HG03196 (cell line): ENCODE results near the gene PBX3.

Experiments
- ATAC-seq: cut with Tn5 transposase; IDR thresholded peaks from one replicate; pipeline ENCODE4 v1.9.1; 2021; ENCODE audit not compliant: unreplicated experiment

PBX3 gene

GRCh38 chr9:125932746-125933455 is 185.7 kb downstream of the PBX3 start:
- ATAC-seq = no peak

GRCh38 chr9:125942125-125942524 is 195.0 kb downstream of the PBX3 start:
- no peak for ATAC-seq

- ATAC-seq = no peak
Measured at GRCh38 chr9:125943831-125944230, 196.7 kb downstream of the PBX3 start.

- ATAC-seq = no peak
Measured at GRCh38 chr9:125946397-125946796, 199.2 kb downstream of the PBX3 start.

GRCh38 chr9:125948887-125949596 is 201.9 kb downstream of the PBX3 start:
- no peak for ATAC-seq

GRCh38 chr9:125949703-125950460 is 202.7 kb downstream of the PBX3 start:
- no peak for ATAC-seq

GRCh38 chr9:125950880-125951471 is 203.8 kb downstream of the PBX3 start:
- ATAC-seq = no peak

- ATAC-seq = no peak
Measured at GRCh38 chr9:125953314-125954019, 206.3 kb downstream of the PBX3 start.

- ATAC-seq = no peak
Measured at GRCh38 chr9:125956102-125956501, 208.9 kb downstream of the PBX3 start.

GRCh38 chr9:125959315-125959714 is 212.1 kb downstream of the PBX3 start:
- ATAC-seq = no peak

- ATAC-seq = no peak
Measured at GRCh38 chr9:125959951-125960619, 212.9 kb downstream of the PBX3 start.

GRCh38 chr9:125960626-125961025 is 213.5 kb downstream of the PBX3 start:
- no peak for ATAC-seq

- no peak for ATAC-seq
Measured at GRCh38 chr9:125961072-125961471, 213.9 kb downstream of the PBX3 start.

GRCh38 chr9:125963932-125964331 is 216.8 kb downstream of the PBX3 start:
- no peak for ATAC-seq

- ATAC-seq = no peak
Measured at GRCh38 chr9:125964702-125965225, 217.6 kb downstream of the PBX3 start.

GRCh38 chr9:125965477-125965876 is 218.3 kb downstream of the PBX3 start:
- ATAC-seq = no peak

- ATAC-seq = no peak
Measured at GRCh38 chr9:125966466-125966865, 219.3 kb downstream of the PBX3 start.

- no peak for ATAC-seq
Measured at GRCh38 chr9:125966959-125967711, 220.0 kb downstream of the PBX3 start.

- ATAC-seq = no peak
Measured at GRCh38 chr9:125968714-125969374, 221.7 kb downstream of the PBX3 start.
